NCI-H2196 treated with DMSO at 0.1 percent for 48 hours (cell line): Measurements from ENCODE around the gene ZNF354B.
"Not testable (repeated sequence)": the region's sequence is repeated elsewhere in the genome, so short reads cannot be mapped to it uniquely, and the experiment has no call there.

Experiments
- DNase-seq: peaks from one replicate; lab custom pipeline; 2025; ENCODE audit not compliant: unreplicated experiment; lab: John Stamatoyannopoulos, UW

The ZNF354B gene

DNA sequence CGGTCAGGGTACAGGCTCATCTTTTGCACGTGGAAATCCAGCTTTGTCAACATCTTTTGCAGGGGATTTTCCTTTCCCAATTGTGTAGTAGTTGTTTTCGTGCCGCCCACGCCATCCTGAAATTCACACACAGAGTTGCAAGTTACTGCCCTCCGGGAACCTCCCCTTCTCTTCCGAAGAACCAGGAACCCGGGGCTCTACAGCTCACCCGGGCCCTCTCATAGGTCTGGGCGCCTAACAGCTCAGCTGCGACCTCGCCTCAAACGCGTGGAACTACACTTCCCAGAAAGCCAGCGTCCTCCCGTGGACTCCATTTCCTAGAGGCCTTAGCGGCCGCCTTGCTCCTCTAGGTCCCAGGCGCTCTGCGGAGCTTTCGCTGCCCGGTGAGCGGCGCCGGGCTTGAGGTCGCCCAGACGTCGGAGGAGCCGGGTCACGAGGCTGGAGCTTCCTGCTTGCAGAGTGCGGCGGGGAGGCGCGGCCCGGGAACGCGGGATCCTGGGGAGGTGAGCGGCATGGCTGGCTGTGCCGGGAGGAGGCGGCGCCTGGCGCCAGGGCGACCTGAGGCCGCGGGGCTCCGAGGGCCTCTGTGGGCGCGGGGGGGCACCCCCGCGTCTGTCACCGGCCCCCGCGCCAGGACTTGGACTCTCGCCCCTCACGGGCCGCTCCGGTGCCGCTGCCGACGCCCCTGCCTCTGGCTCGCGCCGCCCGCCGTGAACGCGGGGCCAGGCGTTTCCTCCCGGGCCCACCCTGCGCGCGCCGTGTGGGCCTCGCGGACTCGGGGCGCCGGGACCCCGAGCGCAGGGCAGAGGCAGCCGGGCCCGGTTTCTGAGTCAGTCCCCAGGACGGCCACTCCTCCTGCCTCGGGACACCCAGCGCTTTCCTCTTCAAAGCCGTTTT is at the start of gene ZNF354B:
ZNF354B (plus strand) TSS at position 329 of the 897 bp plus-strand sequence. CDS start 1,095 bp downstream, outside the sequence.
- peak; percentile 84 for DNase-seq

DNA sequence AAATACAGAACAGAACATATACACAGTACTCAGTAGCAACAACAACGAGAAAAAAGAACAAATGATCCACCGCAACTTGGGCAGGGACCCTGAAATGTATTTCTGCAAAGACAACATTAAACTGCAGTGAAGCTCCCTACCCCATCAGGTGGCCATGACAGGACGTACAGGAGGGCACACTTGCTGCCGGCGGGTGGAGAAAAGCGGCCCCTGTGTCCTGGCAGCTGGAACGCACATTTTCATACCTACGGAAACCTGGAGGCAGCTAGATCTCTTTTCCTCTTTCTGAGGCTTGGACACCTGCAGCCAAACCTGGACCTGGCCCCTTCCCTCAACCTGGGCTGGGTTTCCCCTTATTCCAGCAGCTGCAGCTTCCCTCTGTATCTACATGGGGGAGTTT is 42.2 kb upstream of the ZNF354B start:
- DNase-seq, result no peak

DNA sequence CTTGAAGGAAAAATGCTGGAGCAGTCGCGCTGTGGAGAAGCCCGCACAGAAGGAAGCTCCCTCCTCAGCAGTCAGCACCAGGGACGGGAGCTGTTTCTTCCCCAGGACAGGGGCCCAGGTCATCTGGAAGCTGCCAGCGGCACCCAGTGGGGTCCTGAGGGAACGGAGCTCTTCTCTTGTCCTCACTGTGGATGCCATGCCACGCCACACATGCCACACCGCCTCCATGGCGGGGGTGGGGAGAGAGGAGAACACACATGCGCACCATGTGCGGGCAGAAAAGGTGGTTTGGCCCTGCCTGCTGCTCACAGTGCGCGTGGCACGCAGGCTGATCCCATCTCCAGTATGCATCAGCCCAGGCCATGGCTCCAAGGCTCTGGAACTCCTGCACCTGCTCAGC is 41.7 kb upstream of the ZNF354B start:
- DNase-seq, result no peak

DNA sequence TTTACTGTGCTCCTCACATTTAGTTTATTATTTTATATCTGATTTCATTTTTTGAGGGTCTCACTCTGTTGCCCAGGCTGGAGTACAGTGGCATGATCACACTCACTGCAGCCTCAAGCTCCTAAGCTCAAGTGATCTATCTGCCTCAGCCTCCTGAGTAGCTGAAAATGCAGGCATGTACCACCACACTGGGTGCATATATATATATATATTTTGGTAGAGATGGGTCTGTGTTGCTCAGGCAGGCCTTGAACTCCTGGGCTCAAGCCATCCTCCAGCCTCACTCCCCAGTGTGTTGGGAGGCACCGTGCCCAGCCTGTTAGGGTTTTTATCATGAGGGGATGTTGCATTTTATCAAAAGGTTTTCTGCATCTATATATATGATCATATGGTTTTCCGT is 39.8 kb upstream of the ZNF354B start:
- DNase-seq, result no peak

DNA sequence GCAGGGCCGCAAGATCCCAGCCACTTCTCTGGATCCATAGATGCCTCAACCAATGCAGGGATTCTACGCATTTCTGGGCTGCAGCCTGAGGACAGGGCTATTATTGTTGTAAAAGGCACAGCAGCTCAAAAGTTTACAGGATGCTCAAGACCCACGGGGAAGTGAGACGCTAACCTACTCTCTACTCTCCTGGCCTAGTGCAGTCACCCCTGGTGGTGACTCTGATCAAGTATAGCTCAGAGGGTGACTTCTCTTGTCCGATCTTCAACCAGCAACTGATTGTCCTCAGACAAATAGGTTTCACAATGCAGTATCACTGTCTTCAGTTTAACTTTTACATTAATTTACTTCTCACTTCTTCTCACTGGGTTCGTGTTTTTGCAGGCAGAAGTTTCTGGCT is 34.3 kb upstream of the ZNF354B start:
- no peak for DNase-seq

DNA sequence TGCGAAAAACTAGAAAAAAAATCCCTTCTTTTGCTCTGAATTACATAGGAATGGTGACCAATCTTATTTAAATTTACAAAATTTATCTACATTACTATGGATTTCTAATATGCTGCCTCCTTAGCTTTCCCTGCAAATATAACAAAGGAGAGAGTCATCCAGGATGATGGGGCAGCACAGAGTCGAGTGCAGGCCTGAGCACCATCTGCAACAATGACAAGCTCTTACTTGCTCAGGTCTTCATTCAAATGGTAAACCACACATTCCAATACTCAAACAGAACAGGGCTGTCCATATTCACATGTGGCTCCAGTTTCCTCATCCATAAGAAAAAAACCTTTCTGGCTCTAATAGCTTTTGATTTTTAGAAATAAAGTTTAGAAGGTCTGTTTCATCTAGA is 33.5 kb upstream of the ZNF354B start:
- no peak for DNase-seq

DNA sequence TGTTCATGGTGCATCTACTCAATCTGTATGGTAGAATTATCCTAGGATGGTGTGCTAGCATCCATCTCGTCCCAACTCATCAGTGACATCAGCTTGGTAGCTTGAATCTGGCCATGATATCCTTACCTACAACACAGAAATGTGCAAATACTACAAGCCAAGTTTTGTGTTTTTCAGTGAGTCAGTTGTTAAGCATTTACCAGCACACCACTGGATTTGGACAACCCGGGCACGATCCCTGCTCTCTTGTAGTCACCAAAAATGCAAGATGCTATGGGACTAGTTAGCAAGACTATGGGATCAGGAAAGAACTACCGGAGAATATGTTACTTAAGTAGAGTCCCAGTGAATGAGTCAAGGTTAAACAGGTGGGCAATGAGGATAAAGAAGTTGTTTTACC is 32.1 kb upstream of the ZNF354B start:
- no peak for DNase-seq

DNA sequence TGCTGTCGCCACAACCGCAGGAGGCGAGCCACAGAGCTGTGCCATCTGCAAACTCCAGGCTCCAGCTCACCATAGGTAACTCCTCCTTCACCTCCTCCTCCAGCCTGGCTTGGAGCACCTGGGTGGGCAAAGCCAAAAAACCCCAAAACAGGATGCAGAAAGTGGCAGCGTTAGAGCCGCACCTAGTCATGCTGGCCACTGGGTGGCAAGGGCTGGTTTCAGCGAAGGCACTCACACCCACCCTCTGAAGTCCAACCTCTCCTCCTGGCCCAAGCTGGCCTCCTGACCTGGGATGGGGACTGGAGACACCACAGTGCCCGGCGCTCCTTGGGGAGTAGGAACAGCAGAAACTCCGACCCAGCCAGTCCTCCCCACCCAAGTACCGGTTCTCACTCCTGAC is 28.7 kb upstream of the ZNF354B start:
- no peak for DNase-seq

DNA sequence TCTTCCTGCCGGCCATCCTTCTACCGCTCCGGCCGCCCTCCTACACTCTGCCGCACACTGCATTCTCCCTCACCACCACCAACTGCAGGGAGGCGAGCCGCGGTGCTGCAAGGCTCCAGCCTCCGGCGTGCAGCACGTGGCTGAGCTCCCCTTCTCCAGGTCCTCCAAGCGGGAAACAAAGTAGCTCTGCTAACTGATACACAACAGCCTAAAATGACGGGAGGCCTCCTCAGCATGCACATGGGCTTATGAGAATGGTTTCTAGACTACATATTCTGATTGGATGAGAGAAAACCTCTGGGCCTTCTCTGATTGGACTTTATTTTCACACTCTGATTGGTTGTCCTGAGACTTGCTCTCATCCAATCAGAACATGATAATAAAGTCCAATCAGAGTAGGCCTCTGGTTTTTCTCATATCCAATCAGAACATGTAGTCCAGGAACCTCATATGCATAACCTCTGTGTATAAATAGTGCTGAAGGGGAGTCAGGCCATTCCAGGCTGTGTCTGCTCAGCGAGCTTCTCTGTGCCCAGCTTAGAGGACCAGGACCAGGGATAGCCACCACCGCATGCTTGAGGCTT is 27.0 kb upstream of the ZNF354B start:
- no peak for DNase-seq

DNA sequence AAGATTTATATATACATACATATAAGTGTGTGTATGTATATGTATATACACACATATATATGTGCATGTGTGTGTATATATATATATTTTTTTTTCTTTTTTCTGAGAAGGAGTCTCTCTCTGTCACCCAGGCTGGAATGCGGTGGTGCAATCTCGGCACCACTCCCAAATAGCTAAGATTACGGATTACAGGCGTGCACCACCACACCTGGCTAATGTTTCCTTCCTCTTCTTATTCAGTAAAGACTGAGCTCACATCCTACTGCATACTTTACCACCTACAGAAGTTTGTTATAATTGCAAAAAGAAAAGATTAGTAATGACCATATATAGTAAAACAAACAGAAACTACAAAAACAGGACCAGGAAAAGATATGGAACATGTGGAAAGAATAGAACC is 23.1 kb upstream of the ZNF354B start:
- DNase-seq, result no peak

DNA sequence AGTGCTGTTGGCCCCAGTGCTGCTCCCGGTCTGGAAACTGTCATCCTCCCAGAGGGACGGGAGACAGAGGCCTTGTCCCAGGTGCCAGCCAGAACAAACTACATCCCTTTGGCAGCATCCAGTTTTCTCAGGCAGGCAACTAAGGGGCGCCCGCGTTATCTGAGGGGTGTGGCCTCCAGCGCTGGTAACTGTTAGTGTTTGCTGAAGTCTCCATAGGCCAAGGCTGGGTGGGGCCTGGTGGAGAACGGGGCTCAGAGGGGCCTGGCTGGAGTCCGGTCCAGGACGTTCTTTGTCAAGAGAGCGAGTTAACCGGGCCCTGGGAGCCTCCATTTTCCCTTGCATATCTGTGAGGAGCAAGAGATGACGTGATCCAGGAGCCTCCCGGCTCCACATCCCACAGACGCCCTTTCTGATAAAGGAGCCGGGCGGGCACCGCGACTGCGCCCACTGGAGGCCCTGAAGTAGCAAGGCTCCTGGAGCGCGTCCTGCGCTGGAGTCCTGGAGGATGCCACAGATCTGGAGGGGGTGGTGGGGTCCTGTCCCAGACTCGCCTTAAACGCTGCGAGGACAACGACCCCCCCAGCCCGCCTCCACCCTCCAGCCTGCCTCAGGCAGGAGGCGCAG is 20.9 kb upstream of the ZNF354B start:
- DNase-seq, result not testable (repeated sequence)

DNA sequence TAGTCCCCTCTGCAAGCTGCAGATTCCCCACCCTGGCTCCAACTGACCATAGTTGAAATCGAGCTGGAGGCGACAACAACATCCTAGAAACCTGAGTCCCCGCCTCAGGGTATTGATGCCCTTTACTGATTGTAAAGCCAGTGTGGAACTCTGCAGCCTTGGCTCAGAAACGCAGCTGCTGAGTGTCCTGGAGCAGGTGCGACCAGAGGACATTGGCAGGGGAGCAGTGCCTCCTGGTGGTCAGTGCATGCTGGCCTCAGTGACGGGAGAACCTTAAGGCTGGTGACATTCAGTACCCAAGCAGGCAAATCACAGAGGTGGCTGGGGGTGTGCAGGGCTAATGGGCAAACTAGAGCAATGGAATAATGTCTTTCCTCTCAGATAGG is 20.4 kb upstream of the ZNF354B start:
- peak; percentile 3 for DNase-seq

DNA sequence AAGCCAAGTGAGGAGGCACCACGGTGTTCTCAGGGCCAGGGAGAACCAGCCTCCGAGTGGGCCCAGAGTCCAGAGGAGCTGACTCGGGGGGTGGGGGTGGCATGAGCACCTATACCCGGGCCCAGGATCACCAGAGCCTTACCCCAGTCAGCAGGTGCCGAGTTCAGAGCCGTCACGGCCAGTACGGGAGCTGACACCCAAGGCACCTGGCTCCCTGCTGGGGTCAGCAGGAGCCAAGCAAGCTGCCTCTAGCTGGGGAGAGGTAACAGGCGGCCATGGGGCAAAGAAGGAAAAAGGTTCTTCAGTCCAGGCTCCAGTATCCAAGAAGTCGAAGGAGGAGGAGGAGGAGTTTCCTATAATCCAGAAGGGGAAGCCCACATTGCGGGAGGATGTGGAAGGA is 19.4 kb upstream of the ZNF354B start:
- DNase-seq, result not testable (repeated sequence)

DNA sequence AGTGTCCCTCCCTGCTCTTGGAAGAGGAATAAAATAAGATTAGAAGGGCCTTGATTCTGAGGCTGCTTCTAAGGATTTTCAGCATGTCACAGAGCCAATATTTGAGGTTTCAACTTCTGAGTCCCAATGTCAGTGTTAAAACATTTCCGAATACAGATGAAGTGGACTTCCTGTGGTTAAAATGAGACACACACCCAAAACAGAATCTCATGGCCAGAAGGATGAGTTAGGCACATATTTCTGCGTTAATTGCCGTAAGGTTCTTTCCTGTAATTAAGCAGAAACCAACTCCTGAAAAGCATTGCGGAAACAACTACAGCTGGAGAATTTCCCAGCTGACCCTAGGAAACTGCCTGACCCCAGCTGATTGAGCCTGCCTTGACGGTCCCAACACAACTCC is 10.4 kb upstream of the ZNF354B start:
- DNase-seq, result no peak

DNA sequence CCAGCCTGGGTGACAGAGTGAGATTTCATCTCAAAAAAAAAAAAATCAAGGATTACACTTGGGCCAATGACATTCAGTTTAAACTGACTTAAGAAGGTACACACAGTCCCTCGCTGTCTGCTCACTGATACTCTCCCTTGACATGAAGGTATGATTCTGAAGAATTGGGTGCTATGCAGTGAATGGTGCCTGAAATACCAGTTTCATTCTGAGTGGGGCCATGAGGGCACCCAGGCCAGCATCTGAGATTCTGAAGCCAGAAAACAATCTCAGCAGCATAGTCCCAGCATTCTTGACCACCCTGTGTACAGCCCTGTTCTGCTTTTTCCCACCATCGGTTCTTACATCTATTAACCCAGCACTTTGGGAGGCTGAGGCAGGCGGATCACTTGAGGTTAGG is 7.8 kb upstream of the ZNF354B start:
- no peak for DNase-seq

DNA sequence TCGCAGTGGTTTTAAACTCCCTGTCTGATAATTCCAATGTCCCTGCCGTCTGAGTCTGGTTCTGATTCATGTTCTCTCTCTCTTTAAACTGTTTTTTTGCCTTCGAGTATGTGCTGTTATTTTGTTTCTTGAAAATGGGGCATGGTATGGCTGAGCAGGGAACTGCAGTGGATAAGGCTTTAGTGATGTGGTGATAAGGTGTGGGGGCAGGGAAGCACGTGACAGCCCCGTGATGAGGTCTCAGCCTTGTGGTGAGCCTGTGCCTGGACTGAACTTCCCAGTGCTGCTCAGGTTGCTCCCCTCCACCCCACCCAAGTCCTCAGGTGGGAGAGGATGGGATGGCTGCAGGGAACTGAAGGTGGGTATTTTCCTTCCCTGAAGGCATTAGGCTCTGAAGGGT is 5.5 kb upstream of the ZNF354B start:
- no peak for DNase-seq

DNA sequence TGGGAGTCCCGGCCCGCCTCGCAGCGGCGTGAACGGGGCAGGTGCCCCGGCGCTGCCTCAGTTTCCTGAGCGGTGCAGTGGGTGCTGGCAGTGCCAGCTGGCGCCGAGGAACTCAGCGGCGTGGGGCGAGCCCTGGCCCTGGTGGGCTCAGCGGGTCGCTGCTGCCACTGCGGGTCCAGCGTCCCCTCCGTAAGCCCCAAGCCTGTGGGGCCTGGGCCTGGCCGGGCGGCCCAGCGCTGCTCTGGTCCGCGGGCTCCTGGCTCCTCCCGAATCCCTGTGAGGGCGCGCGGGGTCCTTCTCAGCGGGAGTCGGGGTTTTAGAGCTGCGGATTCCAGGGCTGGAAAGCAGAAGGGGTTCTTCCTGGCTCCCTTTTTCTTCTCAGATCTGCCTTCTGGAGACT is 862 bp downstream of the ZNF354B start:
- not testable (repeated sequence) for DNase-seq

DNA sequence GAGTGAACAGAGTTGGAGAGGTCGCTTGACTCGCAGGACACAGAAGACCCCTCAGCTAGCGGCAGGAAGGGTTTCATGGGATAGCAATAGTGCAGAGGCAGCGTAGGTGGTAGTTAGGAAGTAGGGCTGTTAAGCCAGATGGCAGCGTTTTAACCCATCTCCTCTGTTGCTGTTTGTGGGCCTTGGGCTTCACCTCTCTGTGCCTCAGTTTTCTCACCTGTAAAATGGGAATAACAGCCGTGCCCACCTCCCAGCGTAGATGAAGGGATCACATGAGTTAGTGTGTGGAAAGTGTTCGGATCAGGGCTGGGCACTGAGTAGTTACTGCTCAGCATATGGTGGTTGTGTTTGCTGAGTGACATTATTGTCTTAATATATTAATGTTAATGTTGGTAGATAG is 1.9 kb downstream of the ZNF354B start:
- DNase-seq, result no peak

DNA sequence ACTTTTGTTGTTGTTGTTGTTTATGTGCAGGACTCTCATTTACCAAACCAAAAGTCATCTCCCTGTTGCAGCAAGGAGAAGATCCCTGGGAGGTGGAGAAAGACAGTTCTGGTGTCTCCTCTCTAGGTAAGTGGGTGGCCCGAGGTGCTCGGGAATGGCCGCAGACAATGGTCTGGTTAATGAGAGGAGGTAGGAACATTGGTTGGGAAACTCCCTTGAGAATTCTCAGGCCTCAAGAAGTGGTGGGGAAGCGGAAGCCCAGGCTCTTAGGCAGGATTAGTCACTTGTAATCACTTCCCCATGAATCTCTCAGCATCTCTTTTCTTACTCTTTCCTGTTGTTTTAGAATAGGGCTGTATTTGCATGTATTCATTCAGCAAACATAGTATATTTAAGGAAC is 7.2 kb downstream of the ZNF354B start:
- DNase-seq, result no peak

DNA sequence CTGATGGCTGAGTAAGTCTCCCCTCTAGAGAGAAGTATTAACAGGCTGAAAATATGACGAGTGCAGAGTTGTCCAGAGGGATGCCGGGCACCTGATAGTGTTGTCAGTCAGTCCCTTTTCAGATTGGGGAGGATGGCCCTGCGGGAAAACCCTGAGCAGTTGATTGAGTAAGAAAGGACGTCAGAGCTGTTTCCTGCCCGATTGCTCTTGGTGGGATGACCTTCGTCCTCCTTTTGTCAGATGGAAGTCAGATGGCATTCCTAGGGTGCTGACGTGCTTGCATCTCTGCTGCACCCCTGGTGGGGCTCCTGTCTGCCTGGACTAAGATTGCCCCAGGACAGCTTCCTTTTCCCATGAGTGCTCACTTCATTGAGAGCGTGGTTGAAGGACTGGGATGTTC is 9.8 kb downstream of the ZNF354B start:
- no peak for DNase-seq

DNA sequence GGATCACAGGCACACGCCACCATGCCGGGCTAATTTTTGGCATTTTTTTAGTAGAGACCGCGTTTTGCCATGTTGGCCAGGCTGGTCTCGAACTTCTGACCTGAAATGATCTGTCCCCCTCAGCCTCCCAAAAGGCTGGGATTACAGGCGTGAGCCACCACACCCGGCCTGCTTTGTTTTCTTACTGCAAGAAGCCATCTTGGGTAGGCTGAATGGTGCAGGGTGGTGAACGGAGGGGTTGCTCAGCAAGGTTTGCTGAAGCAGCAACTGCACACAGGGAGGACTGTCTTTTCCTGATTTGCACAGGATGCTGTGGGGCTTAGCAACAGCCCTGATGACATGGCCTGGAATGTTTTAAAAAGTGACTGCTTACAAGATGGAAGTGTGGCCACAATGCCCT is 10.7 kb downstream of the ZNF354B start:
- DNase-seq, result no peak

DNA sequence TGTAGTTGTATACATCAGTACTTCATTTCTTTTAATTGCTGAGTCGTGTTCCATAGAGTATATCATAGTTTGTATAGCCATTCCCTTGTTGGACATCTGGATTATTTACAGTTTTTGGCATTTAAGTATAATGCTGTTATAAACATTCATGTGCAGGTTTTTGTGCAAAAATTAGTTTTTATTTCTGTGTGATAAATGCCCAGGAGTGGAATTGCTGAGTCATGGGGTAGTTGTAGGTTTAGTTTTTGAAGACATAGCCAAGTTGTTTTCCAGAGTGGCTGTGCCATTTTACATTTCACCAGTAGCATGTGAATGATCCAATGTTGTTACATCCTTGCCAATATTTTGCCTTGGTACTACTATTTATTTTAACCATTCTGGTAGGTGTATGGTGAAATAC is 12.5 kb downstream of the ZNF354B start:
- no peak for DNase-seq
